ENCODE data around the gene PITPNM3. TPM values are rescaled to one million over a fixed set of nuclear protein-coding genes. Genes with fewer than 3 reads are reported as not detected.
"Not testable (repeated sequence)": the region's sequence is repeated elsewhere in the genome, so short reads cannot be mapped to it uniquely, and the experiment has no call there.

Gene PITPNM3
- polyA plus RNA-seq, 3 donors, result 0.61 to 1.6 (median 1.1) TPM

GRCh38 chr17:6577686-6578263 lies 21.4 kb upstream of the PITPNM3 start:
- H3K27ac ChIP-seq (ENCODE audit: low read depth, low read length), result no peak overlapping the region
- WGBS, 3 donors, result 91 to 94% (median 93%) methylated on average over 7 of the region's 7 CpGs

DNA sequence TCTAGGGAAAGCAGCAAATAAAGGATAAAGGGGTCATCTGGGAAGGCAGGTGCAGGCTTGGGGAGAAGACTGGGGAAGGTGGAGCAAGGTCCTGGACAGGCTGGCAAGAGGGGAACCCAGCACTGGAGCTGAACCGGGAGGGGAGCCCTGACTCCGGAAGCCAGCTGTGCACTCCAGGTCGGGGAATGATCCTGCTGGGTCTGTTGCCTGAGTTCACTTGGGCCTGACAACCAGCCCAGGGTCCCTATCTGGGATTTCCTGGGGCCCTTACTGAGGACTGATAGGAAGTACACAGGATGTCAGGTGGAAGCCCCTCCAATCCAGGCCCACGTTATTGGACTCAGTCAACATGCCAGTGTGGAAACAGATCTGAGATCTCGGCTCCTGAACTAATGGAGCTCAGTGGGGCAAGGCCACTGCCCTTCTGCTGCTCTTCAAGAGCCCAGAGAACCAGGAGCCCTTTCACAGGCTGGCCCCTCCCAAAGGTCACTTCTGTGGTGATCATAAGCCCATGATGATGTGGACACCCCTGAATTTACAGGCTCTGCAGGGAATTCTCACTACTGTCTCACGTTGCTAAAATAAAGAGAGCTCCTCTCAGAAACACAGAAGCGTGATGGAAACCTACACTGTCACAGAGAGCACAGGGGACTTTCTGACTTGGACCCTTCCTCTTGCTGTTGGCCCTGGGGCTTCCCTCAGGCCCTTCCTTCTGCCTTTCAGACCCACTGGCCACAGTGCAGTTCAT lies 19.9 kb upstream of the PITPNM3 start:
- H3K27ac ChIP-seq (ENCODE audit: low read depth, low read length), result no peak overlapping the region

DNA sequence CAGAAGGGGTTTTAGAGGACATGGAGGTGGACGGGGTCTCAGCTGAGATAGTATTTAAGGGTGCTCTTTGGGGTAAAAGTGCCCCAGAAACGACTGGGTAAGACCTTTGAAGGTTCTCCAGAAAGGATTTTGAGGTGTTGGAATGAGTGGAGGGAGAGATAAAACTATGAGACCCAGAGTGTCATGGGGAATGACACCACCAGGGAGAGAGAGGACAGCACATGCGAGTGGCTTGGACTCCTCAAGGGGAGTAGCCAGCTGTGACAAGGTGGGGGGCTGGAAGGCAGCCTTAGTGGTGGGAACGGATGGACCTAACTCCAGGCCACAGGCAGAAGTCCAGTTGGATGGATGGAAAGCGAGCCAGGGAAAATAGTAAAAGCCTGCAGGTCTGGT lies 19.2 kb upstream of the PITPNM3 start:
- H3K27ac ChIP-seq (ENCODE audit: low read depth, low read length), result no peak overlapping the region
- 72 to 80% (median 74%) methylated on average over 5 of the region's 5 CpGs for WGBS, 3 donors

More for the DNA sequence above, 19.9 kb upstream of the PITPNM3 start:
- WGBS, 3 donors, result 85 to 90% (median 89%) methylated on average over 7 of the region's 7 CpGs

GRCh38 chr17:6574687-6575595 lies 18.6 kb upstream of the PITPNM3 start:
- H3K27ac ChIP-seq (ENCODE audit: low read depth, low read length), result no peak overlapping the region
- 20 to 62% (median 29%) methylated on average over 23 of the region's 23 CpGs for WGBS, 3 donors

DNA sequence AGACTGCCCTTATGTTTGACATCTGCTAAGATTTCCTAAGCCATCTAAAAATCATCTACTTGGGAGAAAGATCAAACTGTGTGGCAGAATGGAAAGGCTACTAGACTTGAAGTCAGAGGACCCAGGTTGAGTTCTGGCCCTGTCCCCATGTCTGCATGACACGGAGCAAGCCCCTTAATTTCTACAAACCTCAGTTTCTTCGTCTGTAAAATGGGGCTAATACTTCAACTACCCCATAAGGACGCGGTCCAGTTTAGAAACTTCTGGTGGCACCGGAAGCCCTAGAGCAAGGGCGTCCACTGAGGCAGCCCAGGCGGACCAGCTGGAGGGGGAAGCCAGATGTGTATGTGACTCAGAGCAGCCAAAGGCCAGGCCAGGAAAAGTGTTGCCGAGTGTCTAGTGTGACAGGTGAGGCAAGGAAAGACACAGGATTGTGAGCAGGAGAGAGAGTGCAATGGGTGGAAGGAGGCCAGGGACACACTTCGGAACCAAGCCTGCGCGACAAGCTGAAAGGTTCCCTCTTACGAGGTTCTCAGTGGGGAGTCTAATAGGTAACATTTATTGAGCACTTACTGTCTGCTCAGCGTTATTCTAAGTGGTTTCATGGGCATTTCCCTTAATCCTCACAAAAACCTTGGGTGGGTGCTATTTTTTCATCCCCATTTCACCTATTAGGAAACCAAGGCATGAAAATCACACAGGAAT lies 17.8 kb upstream of the PITPNM3 start:
- WGBS, 3 donors, result 96 to 97% (median 96%) methylated on average over 13 of the region's 13 CpGs
- no peak overlapping the region for H3K27ac ChIP-seq (ENCODE audit: low read depth, low read length)

GRCh38 chr17:6573495-6573894 lies 17.1 kb upstream of the PITPNM3 start:
- 95 to 97% (median 96%) methylated on average over 6 of the region's 6 CpGs for WGBS, 3 donors
- not testable (repeated sequence) for H3K27ac ChIP-seq (ENCODE audit: low read depth, low read length)

DNA sequence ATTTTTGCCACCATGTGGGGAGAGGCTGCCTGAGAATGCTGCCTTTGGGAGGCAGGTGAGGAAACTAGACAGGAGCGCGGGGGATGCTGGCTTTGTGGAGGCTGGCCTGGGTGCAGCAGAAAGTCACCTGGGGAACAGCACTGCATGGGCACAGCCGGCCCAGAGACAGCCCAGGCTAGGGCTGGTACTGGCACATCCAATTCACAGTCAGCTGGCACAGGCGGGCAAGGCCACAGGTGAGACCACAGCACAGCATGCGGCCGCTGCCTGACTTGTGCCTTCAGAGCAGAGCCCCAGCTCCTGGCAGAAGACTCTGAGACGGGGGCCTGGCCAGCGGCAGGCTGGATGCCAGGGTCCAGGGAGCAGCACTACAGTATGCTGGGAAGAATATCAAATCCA lies 16.6 kb upstream of the PITPNM3 start:
- WGBS, 3 donors, result 95 to 99% (median 96%) methylated on average over 8 of the region's 8 CpGs
- H3K27ac ChIP-seq (ENCODE audit: low read depth, low read length), result no peak overlapping the region

GRCh38 chr17:6571452-6571781 lies 15.1 kb upstream of the PITPNM3 start:
- WGBS, 3 donors, result 64 to 73% (median 68%) methylated on average over 7 of the region's 7 CpGs
- no peak overlapping the region for H3K27ac ChIP-seq (ENCODE audit: low read depth, low read length)

- no peak overlapping the region for H3K27ac ChIP-seq (ENCODE audit: low read depth, low read length)
- 85 to 87% (median 86%) methylated on average over 18 of the region's 18 CpGs for WGBS, 3 donors
Measured at GRCh38 chr17:6570731-6571451, 14.5 kb upstream of the PITPNM3 start.

- H3K27ac ChIP-seq (ENCODE audit: low read depth, low read length), result no peak overlapping the region
- 65 to 84% (median 70%) methylated on average over 10 of the region's 10 CpGs for WGBS, 3 donors
Measured at GRCh38 chr17:6569370-6570285, 13.3 kb upstream of the PITPNM3 start.

DNA sequence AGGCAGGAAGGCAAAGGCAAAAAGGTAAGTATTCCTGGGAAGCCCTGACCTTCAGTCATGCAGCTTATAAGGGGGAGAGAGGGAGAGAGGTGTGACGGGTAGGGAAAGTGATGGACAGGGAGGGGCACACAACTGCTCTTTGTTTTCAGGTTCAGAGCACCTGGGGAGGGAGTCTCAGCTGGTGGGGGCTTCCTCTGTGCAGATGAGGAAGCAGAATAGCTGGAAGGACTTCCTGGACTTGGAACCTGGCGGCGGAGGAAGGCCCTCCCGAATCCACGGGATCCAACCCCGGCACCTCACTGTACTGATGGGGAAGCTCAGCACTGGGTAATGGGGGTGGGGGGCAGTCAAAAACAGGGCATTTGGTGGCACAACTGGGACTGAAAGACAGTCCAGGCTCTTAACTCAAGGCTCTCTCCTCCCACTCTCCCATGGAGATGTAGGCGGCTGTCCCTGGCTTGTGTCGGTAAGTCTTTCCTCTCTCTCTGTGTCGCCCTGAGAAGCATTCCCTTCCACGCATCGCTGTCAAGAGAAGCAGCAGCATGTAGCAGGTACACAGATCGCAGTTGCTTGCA lies 11.9 kb upstream of the PITPNM3 start:
- no peak overlapping the region for H3K27ac ChIP-seq (ENCODE audit: low read depth, low read length)
- WGBS, 3 donors, result 79 to 86% (median 81%) methylated on average over 12 of the region's 12 CpGs

DNA sequence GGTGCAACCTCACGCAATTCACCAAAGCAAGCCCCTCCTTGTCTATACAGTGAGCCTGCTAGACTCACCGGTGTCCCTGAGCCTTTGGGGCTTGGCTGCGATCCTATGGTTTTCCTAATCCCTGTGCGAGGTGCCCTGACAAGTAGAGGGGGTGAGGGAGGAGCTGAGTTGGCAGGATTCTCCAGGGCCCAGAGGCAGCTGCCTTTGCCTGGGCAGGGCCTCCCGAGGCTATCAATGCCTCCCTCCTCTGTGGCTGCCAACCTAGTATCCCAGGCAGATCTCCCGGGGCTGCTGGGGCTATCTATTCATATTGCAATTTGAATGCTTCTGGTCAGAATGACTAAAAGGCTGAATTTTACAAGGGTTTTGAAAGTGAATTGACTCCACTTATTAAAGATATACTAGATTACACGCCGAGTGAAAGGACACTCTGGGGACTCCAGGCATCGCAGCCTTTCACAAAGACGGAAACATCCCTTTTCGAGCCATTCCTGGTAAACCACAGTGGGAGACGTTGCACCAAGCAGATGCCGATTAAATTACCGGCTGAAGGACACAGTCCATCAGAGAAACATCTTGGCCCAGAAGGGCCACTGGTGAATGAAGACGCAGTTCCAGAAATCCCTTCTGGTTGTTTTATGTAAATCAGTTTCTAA lies 11.3 kb upstream of the PITPNM3 start:
- no peak overlapping the region for H3K27ac ChIP-seq (ENCODE audit: low read depth, low read length)
- 64 to 73% (median 67%) methylated on average over 15 of the region's 15 CpGs for WGBS, 3 donors

DNA sequence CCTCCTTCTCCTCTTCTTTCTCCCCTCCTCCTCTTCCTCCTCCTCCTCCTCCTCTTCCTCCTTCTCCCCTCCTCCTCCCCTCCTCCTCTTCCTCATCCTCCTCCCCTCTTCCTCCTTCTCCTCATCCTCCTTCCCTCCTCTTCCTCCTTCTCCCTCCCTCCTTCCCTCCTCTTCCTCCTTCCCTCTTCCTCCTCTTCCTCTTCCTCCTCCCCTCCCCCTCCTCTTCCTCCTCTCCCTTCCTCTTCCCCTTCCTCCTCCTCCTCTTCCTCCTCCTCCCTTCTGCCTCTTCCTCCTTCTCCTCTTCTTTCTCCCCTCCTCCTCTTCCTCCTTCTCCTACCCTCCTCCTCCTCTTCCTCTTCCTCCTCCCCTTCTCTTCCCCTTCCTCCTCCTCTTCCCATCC lies 5.1 kb upstream of the PITPNM3 start:
- no peak overlapping the region for H3K27ac ChIP-seq (ENCODE audit: low read depth, low read length)

- WGBS, 3 donors, result 87 to 88% (median 88%) methylated on average over 3 of the region's 3 CpGs
- H3K27ac ChIP-seq (ENCODE audit: low read depth, low read length), result no peak overlapping the region
Measured at GRCh38 chr17:6560496-6560895, 4.1 kb upstream of the PITPNM3 start.

GRCh38 chr17:6559753-6560215 lies 3.4 kb upstream of the PITPNM3 start:
- WGBS, 3 donors, result 76 to 97% (median 96%) methylated on average over 5 of the region's 5 CpGs
- no peak overlapping the region for H3K27ac ChIP-seq (ENCODE audit: low read depth, low read length)

All from adipose tissue (tissue), 3 donors.